ENCODE results near the gene CACNA1D.

Gene CACNA1D

GRCh38 chr3:53495520-53496391 is 1.3 kb downstream of the CACNA1D start:
- DNase-seq (ENCODE audit: low read depth in 2 of 2), result no peak

GRCh38 chr3:53496392-53496670 is 1.9 kb downstream of the CACNA1D start:
- no peak for DNase-seq (ENCODE audit: low read depth in 2 of 2)

GRCh38 chr3:53496984-53497383 is 2.6 kb downstream of the CACNA1D start:
- DNase-seq (ENCODE audit: low read depth in 2 of 2), result no peak

- no peak for DNase-seq (ENCODE audit: low read depth in 2 of 2)
Observed at GRCh38 chr3:53498806-53499641, 4.6 kb downstream of the CACNA1D start.

- DNase-seq (ENCODE audit: low read depth in 2 of 2), result no peak
Observed at GRCh38 chr3:53500165-53500777, 5.9 kb downstream of the CACNA1D start.

GRCh38 chr3:53501178-53501577 is 6.8 kb downstream of the CACNA1D start:
- DNase-seq (ENCODE audit: low read depth in 2 of 2), result no peak

GRCh38 chr3:53502737-53503136 is 8.3 kb downstream of the CACNA1D start:
- DNase-seq (ENCODE audit: low read depth in 2 of 2), result no peak

- DNase-seq (ENCODE audit: low read depth in 2 of 2), result no peak
Observed at GRCh38 chr3:53503195-53503594, 8.8 kb downstream of the CACNA1D start.

- DNase-seq (ENCODE audit: low read depth in 2 of 2), result no peak
Observed at GRCh38 chr3:53506110-53506762, 11.8 kb downstream of the CACNA1D start.

- no peak for DNase-seq (ENCODE audit: low read depth in 2 of 2)
Observed at GRCh38 chr3:53506763-53507145, 12.3 kb downstream of the CACNA1D start.

- no peak for DNase-seq (ENCODE audit: low read depth in 2 of 2)
Observed at GRCh38 chr3:53509494-53509893, 15.1 kb downstream of the CACNA1D start.

- DNase-seq (ENCODE audit: low read depth in 2 of 2), result no peak
Observed at GRCh38 chr3:53510508-53510907, 16.1 kb downstream of the CACNA1D start.

GRCh38 chr3:53511246-53511645 is 16.8 kb downstream of the CACNA1D start:
- DNase-seq (ENCODE audit: low read depth in 2 of 2), result no peak

GRCh38 chr3:53513556-53514190 is 19.3 kb downstream of the CACNA1D start:
- no peak for DNase-seq (ENCODE audit: low read depth in 2 of 2)

- DNase-seq (ENCODE audit: low read depth in 2 of 2), result no peak
Observed at GRCh38 chr3:53516339-53516738, 21.9 kb downstream of the CACNA1D start.

GRCh38 chr3:53518495-53518981 is 24.1 kb downstream of the CACNA1D start:
- DNase-seq (ENCODE audit: low read depth in 2 of 2), result no peak

GRCh38 chr3:53519065-53519709 is 24.8 kb downstream of the CACNA1D start:
- DNase-seq (ENCODE audit: low read depth in 2 of 2), result no peak

- no peak for DNase-seq (ENCODE audit: low read depth in 2 of 2)
Observed at GRCh38 chr3:53523346-53523745, 28.9 kb downstream of the CACNA1D start.

- no peak for DNase-seq (ENCODE audit: low read depth in 2 of 2)
Observed at GRCh38 chr3:53524566-53524965, 30.2 kb downstream of the CACNA1D start.

- no peak for DNase-seq (ENCODE audit: low read depth in 2 of 2)
Observed at GRCh38 chr3:53525765-53526703, 31.6 kb downstream of the CACNA1D start.

Data from stimulated activated CD8-positive, alpha-beta memory T cell treated with anti-CD3 and anti-CD28 coated beads, Interleukin-7, amount 100 ng/mL, for 1 hour (primary cell).